Measurements from ENCODE around the gene CCNG2.

Gene CCNG2

DNA sequence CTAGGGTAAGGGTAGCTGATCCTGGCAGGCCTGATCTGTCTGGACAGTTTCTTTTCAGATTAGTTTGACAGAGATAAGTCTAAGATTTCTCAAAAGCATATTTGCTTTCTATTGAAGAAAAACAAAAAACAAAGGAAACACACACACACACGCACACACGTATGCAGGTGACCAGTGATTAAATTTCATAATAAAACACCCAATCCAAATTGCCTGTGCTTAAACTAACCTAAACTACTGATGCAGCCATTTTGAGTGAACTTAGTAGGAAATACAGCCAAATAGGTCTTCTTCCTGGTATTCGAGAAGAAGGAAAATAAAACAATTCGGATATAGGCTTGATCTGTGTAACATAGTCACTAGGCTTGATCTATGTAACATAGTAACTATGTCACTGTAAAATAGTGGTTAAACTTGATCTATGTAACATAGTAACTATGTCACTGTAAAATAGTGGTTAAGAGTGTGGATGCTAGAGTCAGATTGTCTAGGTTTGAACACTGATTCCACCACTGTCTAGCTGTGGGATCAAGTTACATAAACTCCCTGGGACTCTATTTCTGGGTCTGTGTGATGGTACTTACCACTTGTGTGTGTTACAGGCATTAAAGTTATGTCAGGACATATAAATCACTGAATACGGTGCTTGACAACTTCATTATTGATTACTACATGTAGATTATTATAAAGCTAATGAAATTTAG is 9.8 kb upstream of the CCNG2 start:
- DNase-seq (ENCODE audit: low spot score) = no peak

GRCh38 chr4:77148078-77148477 is 8.9 kb upstream of the CCNG2 start:
- DNase-seq (ENCODE audit: low spot score) = no peak

DNA sequence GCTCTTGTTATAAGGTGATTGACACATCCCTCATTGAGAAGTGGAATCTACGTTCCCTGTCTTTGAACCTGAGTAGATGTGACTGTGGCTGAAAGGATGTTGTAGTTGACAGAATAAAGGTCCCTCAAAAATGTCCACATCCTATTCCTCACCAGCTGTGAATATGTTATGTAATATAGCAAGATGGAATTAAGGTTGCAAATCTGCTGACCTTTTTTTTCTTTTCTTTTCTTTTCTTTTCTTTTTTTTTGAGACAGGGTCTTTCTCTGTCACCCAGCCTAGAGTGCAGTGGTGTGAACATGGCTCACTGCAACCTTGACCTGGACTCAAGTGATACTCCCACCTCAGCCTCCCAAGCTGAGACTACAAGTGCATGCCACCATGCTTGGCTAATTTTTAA is 7.2 kb upstream of the CCNG2 start:
- no peak for DNase-seq (ENCODE audit: low spot score)

GRCh38 chr4:77151241-77151640 is 5.8 kb upstream of the CCNG2 start:
- no peak for DNase-seq (ENCODE audit: low spot score)

DNA sequence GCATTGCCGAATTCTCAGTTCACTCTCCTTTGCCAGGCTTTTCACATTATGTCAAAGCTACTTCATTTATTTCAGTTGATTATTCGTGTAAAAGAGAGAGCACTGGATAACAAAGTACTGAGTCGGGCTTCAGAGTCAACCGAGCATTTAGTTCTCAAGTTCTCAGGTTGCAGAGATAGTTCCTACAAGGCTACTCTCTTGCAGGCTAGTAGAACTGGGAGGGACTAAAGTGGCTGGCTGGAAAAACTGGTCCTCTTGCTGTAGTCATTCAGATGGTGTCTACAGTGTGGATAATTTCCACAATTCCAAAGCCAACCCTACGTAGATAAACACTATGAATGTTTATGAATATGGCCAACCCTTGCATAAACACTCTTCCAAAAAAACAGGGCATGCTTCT is 4.6 kb upstream of the CCNG2 start:
- DNase-seq (ENCODE audit: low spot score) = no peak

DNA sequence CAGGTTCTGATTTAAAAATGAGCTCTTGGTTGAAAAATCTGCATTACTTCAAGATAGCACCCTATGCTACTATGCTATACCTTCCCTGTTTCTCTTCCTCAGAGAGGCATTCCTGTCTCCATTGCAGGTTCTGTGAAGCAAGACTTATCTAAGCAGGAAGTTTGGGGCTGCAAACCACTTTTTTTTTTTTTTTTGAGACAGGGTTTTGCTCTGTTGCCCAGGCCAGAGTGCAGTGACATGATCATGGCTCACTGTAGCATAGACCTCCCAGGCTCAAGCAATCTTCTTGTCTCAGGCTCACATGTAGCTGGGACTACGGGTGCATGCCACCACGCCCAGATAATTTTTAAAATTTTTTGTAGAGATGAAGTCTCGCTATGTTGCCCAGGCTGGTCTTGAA is 4.0 kb upstream of the CCNG2 start:
- no peak for DNase-seq (ENCODE audit: low spot score)

DNA sequence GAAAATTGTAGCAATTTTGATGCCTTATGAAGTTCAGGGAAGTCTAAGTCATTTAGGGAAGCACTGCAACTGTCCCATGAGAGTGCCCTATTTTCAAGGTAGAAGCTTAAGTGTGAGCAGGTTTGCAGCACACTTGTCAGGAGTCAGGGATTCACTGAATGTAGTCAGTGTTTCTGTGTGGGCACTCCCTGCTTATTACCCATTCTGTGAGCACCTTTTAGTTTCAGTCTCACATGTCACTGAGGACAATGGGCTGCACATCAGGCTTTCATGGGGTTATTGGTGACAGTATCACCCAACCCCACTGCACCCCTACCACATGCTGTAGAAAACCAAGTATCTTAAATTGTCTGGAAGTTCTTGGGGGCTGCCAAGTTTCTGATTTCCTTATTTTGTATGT is 2.9 kb upstream of the CCNG2 start:
- DNase-seq (ENCODE audit: low spot score) = no peak

DNA sequence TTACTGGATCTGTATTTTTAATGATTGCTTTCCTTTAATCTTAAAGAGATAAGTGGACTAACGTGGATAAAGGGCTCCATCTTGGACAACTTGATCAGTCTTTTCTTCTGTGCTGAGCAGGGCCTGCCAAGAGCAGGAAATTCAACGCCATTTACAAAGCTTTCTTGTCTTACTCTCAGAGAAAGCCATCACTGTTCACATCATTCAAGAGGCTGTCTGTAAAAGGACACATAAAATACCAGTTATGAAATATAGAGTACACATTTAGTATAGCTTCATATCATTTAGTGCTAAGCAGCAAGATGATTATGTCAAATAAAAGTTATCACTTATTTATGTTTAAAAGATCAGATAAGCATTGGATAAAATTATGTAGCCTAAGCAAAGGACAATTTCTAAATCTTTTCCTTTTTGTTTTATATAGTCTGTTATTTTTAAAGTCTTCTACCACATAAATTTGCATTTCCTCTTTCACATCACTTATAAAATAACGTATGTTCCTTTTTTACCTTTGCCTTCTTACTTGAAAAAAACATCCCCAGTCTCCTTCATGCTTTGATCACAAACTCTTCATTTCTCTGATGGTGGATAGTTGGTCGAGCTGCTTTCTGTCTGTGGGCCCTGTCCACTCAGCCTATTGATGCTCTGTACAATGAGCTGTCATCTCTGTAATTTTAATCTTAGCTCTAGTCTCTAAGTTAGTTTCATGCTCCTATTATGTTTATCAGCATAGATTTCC is 2.1 kb upstream of the CCNG2 start:
- no peak for DNase-seq (ENCODE audit: low spot score)

GRCh38 chr4:77155631-77156452 is 1.2 kb upstream of the CCNG2 start:
- DNase-seq (ENCODE audit: low spot score) = no peak

- DNase-seq (ENCODE audit: low spot score) = peak; percentile 100
Observed at GRCh38 chr4:77156533-77156911, 485 bp upstream of the CCNG2 start.

GRCh38 chr4:77157859-77158486 is 966 bp downstream of the CCNG2 start:
- DNase-seq (ENCODE audit: low spot score) = peak; percentile 71

DNA sequence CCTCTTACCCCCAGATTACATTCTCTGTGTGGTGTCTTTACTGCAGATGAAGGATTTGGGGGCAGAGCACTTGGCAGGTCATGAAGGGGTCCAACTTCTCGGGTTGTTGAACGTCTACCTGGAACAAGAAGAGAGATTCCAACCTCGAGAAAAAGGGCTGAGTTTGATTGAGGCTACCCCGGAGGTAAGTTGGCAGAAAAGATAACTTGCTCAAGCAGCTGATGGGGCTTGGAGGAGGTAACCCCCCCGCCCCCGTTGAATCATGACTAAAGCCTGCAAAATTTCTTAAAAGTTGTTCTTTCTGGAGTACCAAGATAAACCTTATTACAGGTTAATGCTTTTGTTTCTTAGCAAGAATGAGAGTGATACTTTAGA is 1.5 kb downstream of the CCNG2 start:
- DNase-seq (ENCODE audit: low spot score) = peak; percentile 31

- no peak for DNase-seq (ENCODE audit: low spot score)
Observed at GRCh38 chr4:77159806-77160205, 2.8 kb downstream of the CCNG2 start.

GRCh38 chr4:77163641-77164040 is 6.6 kb downstream of the CCNG2 start:
- no peak for DNase-seq (ENCODE audit: low spot score)

DNA sequence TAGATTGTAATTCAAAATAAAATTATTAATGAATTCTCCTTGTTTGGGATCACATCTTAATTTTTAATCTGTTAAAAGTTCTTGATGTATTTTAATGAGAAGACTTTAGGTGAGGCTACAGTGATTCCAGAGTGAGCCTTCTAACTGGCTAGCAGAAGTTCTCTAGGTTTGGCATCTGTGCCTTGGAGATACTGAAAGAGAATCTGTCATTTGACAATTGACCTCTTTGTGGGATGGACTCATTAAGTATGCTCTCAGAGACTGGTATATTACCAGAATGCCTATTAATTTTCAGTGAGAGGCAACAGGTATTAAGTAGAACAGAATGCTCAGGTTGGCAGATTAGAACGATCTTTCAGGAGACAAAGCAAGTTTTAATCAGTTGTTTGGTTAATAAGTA is 10.2 kb downstream of the CCNG2 start:
- no peak for DNase-seq (ENCODE audit: low spot score)

DNA sequence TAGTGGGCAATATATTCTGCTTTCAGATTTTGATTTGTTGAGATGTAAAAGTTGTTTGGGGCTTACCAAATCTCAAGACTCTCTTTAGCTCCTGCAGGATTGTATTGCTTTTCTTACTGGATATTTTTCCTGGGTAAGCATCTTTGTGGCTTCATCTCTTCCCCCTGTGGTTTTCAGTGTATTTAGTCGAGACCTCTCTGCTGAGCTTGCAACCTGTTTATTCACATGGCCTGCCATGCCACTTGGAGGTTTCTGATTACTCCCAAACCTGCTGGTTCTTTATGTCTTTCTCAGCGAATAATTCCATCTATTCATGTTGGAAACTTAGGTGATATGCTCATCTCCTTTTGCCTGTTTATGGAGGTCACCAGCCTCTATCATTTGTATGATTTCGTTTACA is 10.9 kb downstream of the CCNG2 start:
- DNase-seq (ENCODE audit: low spot score) = no peak

DNA sequence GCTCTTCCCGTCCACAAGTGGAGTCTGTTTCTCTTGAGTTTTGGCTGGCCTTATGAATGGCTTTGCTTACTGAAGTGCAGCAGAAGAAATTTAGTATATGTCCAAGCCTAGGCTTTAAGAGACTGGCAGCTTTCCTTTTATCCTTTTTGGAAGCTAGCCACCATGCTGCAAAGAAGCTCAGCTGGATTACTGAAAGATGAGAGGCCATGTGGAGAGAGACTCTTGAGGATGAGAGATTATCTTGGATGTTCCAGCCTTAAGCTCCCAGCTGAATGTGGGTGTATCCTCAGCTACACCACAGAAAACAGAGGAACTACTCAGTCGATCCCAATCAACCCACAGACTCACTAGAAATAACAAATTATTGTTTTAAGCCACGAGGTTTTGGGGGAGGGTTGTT is 12.5 kb downstream of the CCNG2 start:
- DNase-seq (ENCODE audit: low spot score) = no peak

DNA sequence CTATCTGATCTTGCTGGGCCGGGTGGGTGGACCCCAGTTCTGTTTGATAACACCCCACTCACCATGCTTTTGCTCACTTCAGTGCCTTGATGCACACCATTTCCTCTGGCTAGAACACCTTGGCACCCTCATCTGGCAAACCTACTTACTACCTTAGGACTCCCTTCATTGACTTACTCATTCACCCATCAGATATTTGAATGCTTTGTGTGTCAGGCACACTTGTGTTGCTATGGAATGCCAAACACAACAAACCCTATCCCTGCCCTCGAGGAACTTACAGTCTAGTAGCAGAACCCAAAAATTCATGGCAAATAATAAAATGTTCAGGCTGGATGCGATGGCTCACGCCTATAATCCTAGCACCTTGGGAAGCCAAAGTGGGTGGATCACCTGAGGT is 13.9 kb downstream of the CCNG2 start:
- DNase-seq (ENCODE audit: low spot score) = no peak

- no peak for DNase-seq (ENCODE audit: low spot score)
Observed at GRCh38 chr4:77172336-77172735, 15.3 kb downstream of the CCNG2 start.

GRCh38 chr4:77174426-77174825 is 17.4 kb downstream of the CCNG2 start:
- no peak for DNase-seq (ENCODE audit: low spot score)

- no peak for DNase-seq (ENCODE audit: low spot score)
Observed at GRCh38 chr4:77175201-77175611, 18.2 kb downstream of the CCNG2 start.

GRCh38 chr4:77176640-77177039 is 19.6 kb downstream of the CCNG2 start:
- DNase-seq (ENCODE audit: low spot score) = no peak

DNA sequence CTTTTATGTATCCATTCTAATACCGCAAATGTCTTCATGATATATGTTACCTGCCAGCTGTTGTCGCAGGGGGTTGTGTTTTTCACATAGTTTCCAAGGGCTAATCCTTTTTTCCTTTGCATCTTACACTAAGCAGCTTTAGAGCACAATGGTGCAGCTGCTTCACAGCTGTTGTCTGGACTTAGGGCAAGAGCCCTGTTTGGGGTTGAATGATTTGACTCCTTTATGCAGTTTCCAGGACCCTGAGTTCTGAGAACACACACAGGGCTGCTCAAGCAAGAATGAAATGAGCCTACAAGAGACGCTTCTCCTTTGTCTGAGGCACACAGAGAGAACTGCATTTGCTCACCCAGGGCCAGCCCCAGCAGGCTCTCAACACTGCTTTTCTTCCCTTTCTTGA is 20.2 kb downstream of the CCNG2 start:
- DNase-seq (ENCODE audit: low spot score) = no peak
